ENCODE data around the gene RRM1.

RRM1 gene

GRCh38 chr11:4071325-4071724 is 23.3 kb upstream of the RRM1 start:
- DNase-seq (ENCODE audit: low read depth), result no peak
- TF ChIP-seq POLR2A (IDR thresholded peaks at IDR 0.05; ENCODE audit: extremely low read depth, insufficient read length) (no peak), CTCF (IDR thresholded peaks at IDR 0.05; ENCODE audit: low read depth, low read length) (no peak), MYC (IDR thresholded peaks at IDR 0.05; ENCODE audit: low read depth, low read length) (no peak), MAX (IDR thresholded peaks at IDR 0.05; ENCODE audit: low read depth, low read length) (no peak)
- no peak overlapping the region for H3K4me3 ChIP-seq (ENCODE audit: low read depth, low read length)

- no peak overlapping the region for H3K4me3 ChIP-seq (ENCODE audit: low read depth, low read length)
- no peak for TF ChIP-seq CTCF (IDR thresholded peaks at IDR 0.05; ENCODE audit: low read depth, low read length)
- TF ChIP-seq POLR2A (IDR thresholded peaks at IDR 0.05; ENCODE audit: extremely low read depth, insufficient read length), result no peak
- no peak for TF ChIP-seq MAX (IDR thresholded peaks at IDR 0.05; ENCODE audit: low read depth, low read length)
- TF ChIP-seq MYC (IDR thresholded peaks at IDR 0.05; ENCODE audit: low read depth, low read length), result no peak
- no peak for DNase-seq (ENCODE audit: low read depth)
These were observed 22.7 kb upstream of the RRM1 start for GRCh38 chr11:4071914-4072313.

- peak; percentile 82 for DNase-seq (ENCODE audit: low read depth)
- TF ChIP-seq POLR2A (IDR thresholded peaks at IDR 0.05; ENCODE audit: extremely low read depth, insufficient read length) (no peak), CTCF (IDR thresholded peaks at IDR 0.05; ENCODE audit: low read depth, low read length) (peak; percentile 68), MAX (IDR thresholded peaks at IDR 0.05; ENCODE audit: low read depth, low read length) (no peak), MYC (IDR thresholded peaks at IDR 0.05; ENCODE audit: low read depth, low read length) (0 out of 2 replicates have a peak, but pooled peaks have one; percentile 5)
- no peak overlapping the region for H3K4me3 ChIP-seq (ENCODE audit: low read depth, low read length)
These were observed 21.8 kb upstream of the RRM1 start for GRCh38 chr11:4072668-4073285.

GRCh38 chr11:4074266-4074665 is 20.3 kb upstream of the RRM1 start:
- TF ChIP-seq POLR2A (IDR thresholded peaks at IDR 0.05; ENCODE audit: extremely low read depth, insufficient read length), result no peak
- no peak for TF ChIP-seq MAX (IDR thresholded peaks at IDR 0.05; ENCODE audit: low read depth, low read length)
- no peak for TF ChIP-seq CTCF (IDR thresholded peaks at IDR 0.05; ENCODE audit: low read depth, low read length)
- TF ChIP-seq MYC (IDR thresholded peaks at IDR 0.05; ENCODE audit: low read depth, low read length), result no peak
- H3K4me3 ChIP-seq (ENCODE audit: low read depth, low read length), result no peak overlapping the region
- DNase-seq (ENCODE audit: low read depth), result no peak

GRCh38 chr11:4076774-4077173 is 17.8 kb upstream of the RRM1 start:
- H3K4me3 ChIP-seq (ENCODE audit: low read depth, low read length), result no peak overlapping the region
- TF ChIP-seq POLR2A (IDR thresholded peaks at IDR 0.05; ENCODE audit: extremely low read depth, insufficient read length), result no peak
- no peak for DNase-seq (ENCODE audit: low read depth)

- DNase-seq (ENCODE audit: low read depth), result no peak
- no peak overlapping the region for H3K4me3 ChIP-seq (ENCODE audit: low read depth, low read length)
- TF ChIP-seq CTCF (IDR thresholded peaks at IDR 0.05; ENCODE audit: low read depth, low read length) (no peak), POLR2A (IDR thresholded peaks at IDR 0.05; ENCODE audit: extremely low read depth, insufficient read length) (no peak), MAX (IDR thresholded peaks at IDR 0.05; ENCODE audit: low read depth, low read length) (no peak), MYC (IDR thresholded peaks at IDR 0.05; ENCODE audit: low read depth, low read length) (no peak)
These were observed 11.4 kb upstream of the RRM1 start for GRCh38 chr11:4083198-4083597.

All from NB4 (cell line).